MCF 10A (cell line): ENCODE data around the gene MYO18B. TPM values are rescaled to one million over a fixed set of nuclear protein-coding genes. Genes with fewer than 3 reads are reported as not detected.

ENCODE experiments used
- BruUV-seq: library from RNA; stranded (reverse); fragments of 400-500 nt; replicated peaks from 2 replicates; lab custom pipeline; 2021; lab: Mats Ljungman, UMichigan
- CTCF ChIA-PET: fragments of 300-600 bp; sonication (Branson Sonifier 250); formaldehyde crosslinking; extraction: SDS; loops from one replicate; lab custom pipeline; 2021; ENCODE audit warnings: antibody characterized with exemption, inconsistent platforms; lab: Yijun Ruan, JAX
- POLR2A ChIA-PET: fragments of 300-600, 350-650 bp; sonication (Branson Sonifier 250); formaldehyde crosslinking; extraction: SDS; loops from one replicate; lab custom pipeline; 2020; ENCODE audit warnings: antibody characterized with exemption, inconsistent platforms; lab: Yijun Ruan, JAX
- DNase-seq: peaks from one replicate; pipeline ENCODE4 v3.0.0-alpha.2; 2018; ENCODE audit not compliant: unreplicated experiment
- H3K27ac Mint-ChIP-seq: one replicate; pipeline ENCODE4 v1.8.0; 2022; ENCODE audit warnings: mild to moderate bottlenecking, low read depth, mixed read lengths; ENCODE audit not compliant: unreplicated experiment
- H3K27me3 Mint-ChIP-seq: one replicate; pipeline ENCODE4 v1.8.0; 2022; ENCODE audit warnings: mixed read lengths; ENCODE audit not compliant: insufficient read depth, unreplicated experiment
- H3K36me3 Mint-ChIP-seq: one replicate; pipeline ENCODE4 v1.8.0; 2022; ENCODE audit warnings: mild to moderate bottlenecking, moderate library complexity, mixed read lengths; ENCODE audit not compliant: insufficient read depth, unreplicated experiment
- H3K4me1 Mint-ChIP-seq: one replicate; pipeline ENCODE4 v1.8.0; 2022; ENCODE audit warnings: mixed read lengths; ENCODE audit not compliant: insufficient read depth, unreplicated experiment
- H3K4me3 Mint-ChIP-seq: one replicate; pipeline ENCODE4 v1.8.0; 2022; ENCODE audit warnings: mild to moderate bottlenecking, moderate library complexity, mixed read lengths; ENCODE audit not compliant: unreplicated experiment
- H3K9me3 Mint-ChIP-seq: one replicate; pipeline ENCODE4 v1.8.0; 2022; ENCODE audit warnings: mixed read lengths; ENCODE audit not compliant: unreplicated experiment
- CTCF ChIP-seq: fragments of 200-600 bp; IDR thresholded peaks from one replicate; pipeline ENCODE4 v1.8.0; 2022; ENCODE audit warnings: antibody characterized with exemption, mild to moderate bottlenecking; ENCODE audit not compliant: unreplicated experiment
- intact Hi-C: fragments of 100-400 bp; cut with micrococcal nuclease; formaldehyde crosslinking; loops from 2 replicates; pipeline ENCODE4 v1.14.1; 2022
- total RNA-seq: library from RNA; stranded (reverse); gene quantifications from 2 replicates; pipeline ENCODE4 v1.2.3, GENCODE V29; 2022

MYO18B gene
- total RNA-seq, 1 experiment from 2014 or later = 0.07 TPM

GRCh38 chr22:25908755-25909154, 166.8 kb downstream of the MYO18B start:
- H3K27ac Mint-ChIP-seq = no peak overlapping the region
- no peak for DNase-seq
- intact Hi-C loops = no loop called here
- no peak overlapping the region for H3K4me3 Mint-ChIP-seq
- peaks cover 99% of the 10 kb centered on the region for H3K27me3 Mint-ChIP-seq
- no peaks in the 10 kb centered on the region for H3K9me3 Mint-ChIP-seq
- BruUV-seq = no TSS peak
- no peak for TF ChIP-seq CTCF
- POLR2A ChIA-PET = no interaction called here
- H3K4me1 Mint-ChIP-seq = no peaks in the 10 kb centered on the region
- CTCF ChIA-PET = no interaction called here
- no peaks in the 10 kb centered on the region for H3K36me3 Mint-ChIP-seq

GRCh38 chr22:25909614-25910387, 167.8 kb downstream of the MYO18B start:
- Mint-ChIP-seq H3K4me3 (no peak overlapping the region), H3K36me3 (no peaks in the 10 kb centered on the region), H3K27me3 (peaks cover 88% of the 10 kb centered on the region), H3K4me1 (no peaks in the 10 kb centered on the region), H3K9me3 (no peaks in the 10 kb centered on the region), H3K27ac (no peak overlapping the region)
- CTCF ChIA-PET = no interaction called here
- intact Hi-C loops = no loop called here
- no peak for TF ChIP-seq CTCF
- POLR2A ChIA-PET = no interaction called here
- no TSS peak for BruUV-seq
- DNase-seq = no peak

- H3K9me3 Mint-ChIP-seq = no peaks in the 10 kb centered on the region
Measured at GRCh38 chr22:25911243-25911972, 169.4 kb downstream of the MYO18B start.

More at GRCh38 chr22:25911243-25911972, 169.4 kb downstream of the MYO18B start:
- DNase-seq = no peak
- ChIA-PET CTCF (no interaction called here), POLR2A (no interaction called here)
- BruUV-seq = no TSS peak
- intact Hi-C loops = no loop called here
- Mint-ChIP-seq H3K27ac (no peak overlapping the region), H3K4me1 (no peaks in the 10 kb centered on the region), H3K27me3 (peaks cover 88% of the 10 kb centered on the region), H3K36me3 (no peaks in the 10 kb centered on the region), H3K4me3 (no peak overlapping the region)
- TF ChIP-seq CTCF = no peak
